Lower leg skin (tissue), 4 donors: ENCODE measurements around the gene HEATR5A. TPM values are rescaled to one million over a fixed set of nuclear protein-coding genes. Genes with fewer than 3 reads are reported as not detected.

Source experiments
- DNase-seq, 2 donors: peaks; one replicate each; pipeline ENCODE4 v3.0.0-alpha.2; 2019; ENCODE audit warnings: low spot score in 2 of 2
- H3K4me3 ChIP-seq: fragments of 200-600 bp; sonication (generic); 2 replicates; pipeline ENCODE4 v1.5.1; 2017; ENCODE audit warnings: mild to moderate bottlenecking, low read depth; ENCODE audit not compliant: poor library complexity, severe bottlenecking
- CTCF ChIP-seq, 3 donors: fragments of 450-650 bp; IDR thresholded peaks; one replicate each; pipeline ENCODE4 v1.5.1; 2016; ENCODE audit warnings: antibody characterized with exemption in 3 of 3, mild to moderate bottlenecking in 3 of 3, moderate library complexity in 2 of 3
- POLR2A ChIP-seq, 2 donors: fragments of 450-650 bp; IDR thresholded peaks; one replicate each; pipeline ENCODE4 v1.6.1; 2016 to 2017; ENCODE audit warnings: antibody characterized with exemption in 2 of 2, mild to moderate bottlenecking in 1 of 2, moderate library complexity in 1 of 2
- WGBS, 2 donors: methylation state at CpG; one replicate each; pipeline ENCODE4 v1.1.5; 2018; 5-methylcytosine and 5-hydroxymethylcytosine counted together
- intact Hi-C: fragments of 100-400 bp; cut with DNase I; formaldehyde crosslinking; loops from one replicate; pipeline ENCODE4 v1.15.0; 2023; ENCODE audit warnings: low total_unique reads
- total RNA-seq, 4 donors: library from RNA; depleted of rRNA; stranded (reverse); fragments of >200 nt; gene quantifications; one replicate each; pipeline ENCODE4 v1.1.0, GENCODE V29; 2016

Gene HEATR5A
- total RNA-seq, 4 donors from 2014 or later: 7.3 to 11.6 (median 9.8) TPM

- intact Hi-C loops: no loop called here
- TF ChIP-seq CTCF (IDR thresholded peaks at IDR 0.05) (no peak), POLR2A (IDR thresholded peaks at IDR 0.05) (no peak)
- H3K4me3 ChIP-seq: no peak overlapping the region
- DNase-seq: no peak
- WGBS, 2 donors: 92% methylated on average over 6 of the region's 6 CpGs
Observed at GRCh38 chr14:31297112-31297511, 123.2 kb downstream of the HEATR5A start.

- TF ChIP-seq POLR2A (IDR thresholded peaks at IDR 0.05): no peak
- no peak for TF ChIP-seq CTCF (IDR thresholded peaks at IDR 0.05)
- DNase-seq: no peak
- WGBS, 2 donors: 75% methylated on average over 7 of the region's 7 CpGs
- H3K4me3 ChIP-seq: no peak overlapping the region
- intact Hi-C loops: loop anchor here (2.0 kb wide), 1 partner anchor 18 kb away; no protein-coding TSS in a partner anchor
Observed at GRCh38 chr14:31294746-31295405, 125.5 kb downstream of the HEATR5A start.

GRCh38 chr14:31292937-31293616 lies 127.3 kb downstream of the HEATR5A start:
- intact Hi-C loops: no loop called here
- H3K4me3 ChIP-seq: no peak overlapping the region
- DNase-seq: no peak
- 89 to 93% methylated on average over 3 of the region's 3 CpGs for WGBS, 2 donors
- TF ChIP-seq POLR2A (IDR thresholded peaks at IDR 0.05) (no peak), CTCF (IDR thresholded peaks at IDR 0.05) (no peak)

GRCh38 chr14:31291210-31291609 lies 129.1 kb downstream of the HEATR5A start:
- no peak for DNase-seq
- no peak overlapping the region for H3K4me3 ChIP-seq
- intact Hi-C loops: no loop called here
- TF ChIP-seq CTCF (IDR thresholded peaks at IDR 0.05): no peak
- no peak for TF ChIP-seq POLR2A (IDR thresholded peaks at IDR 0.05)

GRCh38 chr14:31287294-31287972 lies 132.9 kb downstream of the HEATR5A start:
- H3K4me3 ChIP-seq: no peak overlapping the region
- intact Hi-C loops: no loop called here
- DNase-seq: no peak
- TF ChIP-seq POLR2A (IDR thresholded peaks at IDR 0.05): no peak
- TF ChIP-seq CTCF (IDR thresholded peaks at IDR 0.05): no peak
- WGBS, 2 donors: 94% methylated on average over 4 of the region's 4 CpGs
